HG03025 (cell line): ENCODE measurements around the gene GOLGA8H.
A peak's percentile ranks its signal among the peaks of the same experiment; 100 is the strongest.
"Not testable (repeated sequence)": the region's sequence is repeated elsewhere in the genome, so short reads cannot be mapped to it uniquely, and the experiment has no call there.

Source experiments
- ATAC-seq: cut with Tn5 transposase; IDR thresholded peaks from one replicate; pipeline ENCODE4 v1.9.1; 2021; ENCODE audit warnings: mild to moderate bottlenecking, moderate library complexity; ENCODE audit not compliant: unreplicated experiment, low FRiP score

GOLGA8H gene

GRCh38 chr15:30603796-30604195 lies at the start of gene GOLGA8H:
TSS of gene GOLGA8H (plus strand) at chr15:30604028. CDS start at chr15:30604126, 98 bp downstream.
- not testable (repeated sequence) for ATAC-seq

DNA sequence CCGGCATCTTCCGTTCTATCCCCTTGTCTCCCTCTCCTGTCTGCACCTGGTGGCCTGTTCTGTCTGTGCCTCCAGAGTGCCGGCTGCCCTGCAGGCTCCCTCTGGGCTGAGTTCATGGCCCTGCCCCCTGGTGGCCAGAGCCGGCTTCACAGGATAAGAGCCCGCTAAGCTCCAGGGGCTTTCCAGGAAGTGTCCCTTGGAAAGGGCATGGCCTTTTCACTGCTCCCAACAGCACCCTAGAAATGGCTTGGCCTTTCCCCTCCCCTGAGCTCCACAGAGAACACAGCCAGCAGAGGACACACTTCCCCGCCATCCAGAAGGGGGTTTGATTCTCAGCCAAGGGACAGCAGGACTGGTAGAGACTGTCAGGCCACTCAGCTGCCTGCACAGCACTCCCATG lies 36.9 kb upstream of the GOLGA8H start:
- not testable (repeated sequence) for ATAC-seq

DNA sequence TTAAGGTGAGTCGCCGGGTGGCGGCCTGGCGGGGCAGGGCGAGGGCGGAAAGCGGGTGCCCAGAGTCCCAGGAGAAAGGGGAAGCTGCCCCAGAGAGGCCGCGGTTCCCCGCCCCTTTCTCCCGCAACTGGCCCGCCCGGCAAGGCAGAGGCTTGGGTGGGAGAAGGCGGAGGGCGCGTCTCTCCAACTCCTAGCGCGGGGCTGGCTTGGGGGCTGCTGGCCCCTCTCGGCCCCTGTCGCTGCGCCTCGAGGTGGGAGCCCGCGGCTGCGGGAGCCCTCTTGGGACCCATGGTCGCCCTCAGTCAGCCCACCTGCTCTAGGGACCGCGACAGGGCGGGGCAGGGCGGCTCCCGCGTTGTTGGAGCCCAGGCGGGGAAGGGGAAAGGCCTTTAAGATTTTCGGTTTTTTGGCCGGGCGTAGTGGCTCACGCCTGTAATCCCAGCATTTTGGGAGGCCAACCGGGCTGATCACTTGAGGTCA lies 30.8 kb upstream of the GOLGA8H start:
- ATAC-seq, result not testable (repeated sequence)

- not testable (repeated sequence) for ATAC-seq
Measured at GRCh38 chr15:30579394-30579970, 24.3 kb upstream of the GOLGA8H start.

- not testable (repeated sequence) for ATAC-seq
Measured at GRCh38 chr15:30580716-30581115, 23.1 kb upstream of the GOLGA8H start.

DNA sequence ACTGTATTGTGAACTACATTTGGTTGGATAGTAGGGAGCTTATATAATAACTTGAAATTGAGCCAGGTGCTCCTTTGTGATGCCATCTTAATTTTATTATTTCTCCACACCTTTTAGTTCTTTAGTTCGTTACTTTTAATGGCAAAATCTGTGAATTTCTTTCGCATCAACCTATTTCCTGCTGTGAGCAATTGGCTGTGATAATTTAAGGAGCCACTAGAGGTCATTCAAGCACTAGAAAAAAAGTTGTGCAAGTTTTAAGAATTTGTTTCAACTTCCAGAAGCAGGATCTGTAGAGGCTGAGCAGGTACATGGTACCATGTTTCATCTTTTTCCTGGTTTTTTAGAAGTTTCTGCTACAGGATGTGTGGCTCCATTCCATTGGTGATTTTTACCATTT lies 4.9 kb upstream of the GOLGA8H start:
- not testable (repeated sequence) for ATAC-seq

GRCh38 chr15:30612271-30612670 lies 8.4 kb downstream of the GOLGA8H start:
- not testable (repeated sequence) for ATAC-seq

GRCh38 chr15:30621342-30621741 lies 17.5 kb downstream of the GOLGA8H start:
- not testable (repeated sequence) for ATAC-seq

DNA sequence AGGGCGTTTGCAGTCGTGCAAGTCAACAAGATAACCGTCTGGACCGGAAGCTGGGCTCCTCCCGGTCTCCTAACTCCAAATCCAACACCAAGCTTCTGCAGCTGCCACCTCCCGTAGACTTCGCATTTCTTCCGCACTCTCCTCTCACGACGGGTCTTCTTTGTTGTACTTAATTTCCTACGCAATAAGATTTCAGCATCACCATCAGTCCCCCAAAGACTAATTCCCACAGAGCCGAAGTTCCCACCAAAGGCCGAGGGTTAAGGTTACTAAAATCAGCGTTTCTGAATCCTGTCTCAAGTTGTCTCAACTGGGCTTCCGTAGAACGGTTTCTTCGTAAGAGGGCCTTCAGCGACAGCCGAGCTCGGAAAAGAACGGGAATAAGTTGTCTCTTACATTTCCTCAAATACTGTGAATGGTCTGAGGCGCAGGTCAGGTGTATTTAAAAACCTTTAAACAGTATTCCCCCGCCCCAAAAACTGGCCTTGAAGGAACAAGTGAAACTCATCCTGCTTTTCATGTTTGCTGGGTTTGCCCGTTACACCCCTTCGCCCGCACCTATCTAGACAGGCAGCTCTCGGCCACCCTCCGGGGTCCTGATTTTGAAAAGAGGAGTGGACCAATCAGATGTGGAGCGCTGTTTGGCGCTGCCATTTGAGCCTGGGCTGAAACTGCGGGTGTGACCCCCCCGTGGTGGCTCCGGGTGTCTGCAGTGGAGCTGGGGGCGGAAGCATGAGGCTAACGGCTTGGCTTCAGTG lies 21.8 kb downstream of the GOLGA8H start, which contains the start of gene ARHGAP11B:
TSS of gene ARHGAP11B (plus strand) at position 693 of the 758 bp plus-strand sequence.
- peak; percentile 91 for ATAC-seq

GRCh38 chr15:30626194-30626565 lies 22.4 kb downstream of the GOLGA8H start:
- not testable (repeated sequence) for ATAC-seq

DNA sequence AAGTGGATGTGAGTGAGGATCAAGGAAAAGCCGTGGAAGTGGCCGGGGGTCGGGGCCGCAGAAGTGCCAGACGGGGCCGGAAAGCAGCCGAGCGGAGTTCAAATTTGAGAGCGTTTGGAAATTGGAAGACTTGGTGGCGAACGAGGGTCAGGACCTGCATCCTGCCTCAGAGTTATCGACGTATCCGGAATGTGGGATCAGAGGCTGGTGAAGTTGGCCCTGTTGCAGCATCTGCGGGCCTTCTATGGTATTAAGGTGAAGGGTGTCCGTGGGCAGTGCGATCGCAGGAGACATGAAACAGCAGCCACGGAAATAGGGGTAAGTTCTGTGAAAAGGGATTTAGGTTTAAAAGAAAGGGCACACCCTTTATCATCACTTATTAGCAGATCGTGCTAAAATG lies 22.8 kb downstream of the GOLGA8H start:
- not testable (repeated sequence) for ATAC-seq

- peak; percentile 78 for ATAC-seq
Measured at GRCh38 chr15:30650012-30650929, 46.4 kb downstream of the GOLGA8H start.

DNA sequence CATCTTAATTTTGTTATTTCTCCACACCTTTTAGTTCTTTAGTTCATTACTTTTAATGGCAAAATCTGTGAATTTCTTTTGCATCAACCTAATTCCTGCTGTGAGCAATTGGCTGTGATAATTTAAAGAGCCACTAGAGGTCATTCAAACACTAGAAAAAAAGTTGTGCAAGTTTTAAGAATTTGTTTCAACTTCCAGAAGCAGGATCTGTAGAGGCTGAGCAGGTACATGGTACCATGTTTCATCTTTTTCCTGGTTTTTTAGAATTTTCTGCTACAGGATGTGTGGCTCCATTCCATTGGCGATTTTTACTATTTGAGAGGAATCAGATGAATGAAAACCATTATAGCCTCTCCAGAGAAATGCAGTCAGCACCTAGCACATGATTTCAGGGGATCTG lies 57.3 kb downstream of the GOLGA8H start:
- not testable (repeated sequence) for ATAC-seq
